Measurements from ENCODE around the gene SORBS1. TPM values are rescaled to one million over a fixed set of nuclear protein-coding genes. Genes with fewer than 3 reads are reported as not detected.

The SORBS1 gene
- total RNA-seq, 1 donor from 2014 or later, result 16.1 TPM

- Mint-ChIP-seq H3K4me1 (peaks cover 31% of the 10 kb centered on the region), H3K27ac (no peak overlapping the region)
- no peak overlapping the region for H3K4me2 ChIP-seq
These were observed 152.8 kb downstream of the SORBS1 start for GRCh38 chr10:95408148-95408960.

GRCh38 chr10:95407546-95407945 is 153.6 kb downstream of the SORBS1 start:
- Histone ChIP-seq H3K79me2 (ENCODE audit: low read depth) (no peaks in the 10 kb centered on the region), H3K27ac (no peak overlapping the region), H3K27me3 (no peaks in the 10 kb centered on the region), H2AFZ (replicated peaks) (no peak overlapping the region), H3K9me3 (ENCODE audit: low read depth) (no peaks in the 10 kb centered on the region), H4K20me1 (ENCODE audit: low read depth) (no peaks in the 10 kb centered on the region), H3K4me2 (no peak overlapping the region), H3K36me3 (no peaks in the 10 kb centered on the region), H3K4me1 (peaks cover 22% of the 10 kb centered on the region), H3K9ac (no peak overlapping the region), H3K4me3 (no peak overlapping the region), H3F3A (ENCODE audit: low read depth) (no peaks in the 10 kb centered on the region)
- Mint-ChIP-seq H3K9me3 (no peaks in the 10 kb centered on the region), H3K27ac (no peak overlapping the region), H3K36me3 (no peaks in the 10 kb centered on the region), H3K27me3 (ENCODE audit: insufficient read depth, low read depth) (no peaks in the 10 kb centered on the region), H3K4me3 (no peak overlapping the region), H3K4me1 (peaks cover 31% of the 10 kb centered on the region)
- no peak for DNase-seq (ENCODE audit: low spot score)
- TF ChIP-seq EZH2 (IDR thresholded peaks at IDR 0.05) (no peak), EZH2phosphoT487 (IDR thresholded peaks at IDR 0.05) (no peak), CTCF (IDR thresholded peaks at IDR 0.05) (no peak)

More at GRCh38 chr10:95408148-95408960, 152.8 kb downstream of the SORBS1 start:
- Histone ChIP-seq H4K20me1 (ENCODE audit: low read depth) (no peaks in the 10 kb centered on the region), H3K27me3 (no peaks in the 10 kb centered on the region), H3K79me2 (ENCODE audit: low read depth) (no peaks in the 10 kb centered on the region), H3K9me3 (ENCODE audit: low read depth) (no peaks in the 10 kb centered on the region), H3K9ac (no peak overlapping the region), H3K4me3 (no peak overlapping the region), H2AFZ (replicated peaks) (no peak overlapping the region), H3K4me1 (peaks cover 22% of the 10 kb centered on the region), H3K27ac (no peak overlapping the region), H3F3A (ENCODE audit: low read depth) (no peaks in the 10 kb centered on the region), H3K36me3 (no peaks in the 10 kb centered on the region)
- TF ChIP-seq EZH2phosphoT487 (IDR thresholded peaks at IDR 0.05) (no peak), EZH2 (IDR thresholded peaks at IDR 0.05) (no peak), CTCF (IDR thresholded peaks at IDR 0.05) (no peak)
- H3K9me3 Mint-ChIP-seq, result no peaks in the 10 kb centered on the region
- no peaks in the 10 kb centered on the region for H3K36me3 Mint-ChIP-seq
- DNase-seq (ENCODE audit: low spot score), result no peak
- no peaks in the 10 kb centered on the region for H3K27me3 Mint-ChIP-seq (ENCODE audit: insufficient read depth, low read depth)
- no peak overlapping the region for H3K4me3 Mint-ChIP-seq

GRCh38 chr10:95406651-95407280 is 154.4 kb downstream of the SORBS1 start:
- Histone ChIP-seq H3K4me1 (peaks cover 22% of the 10 kb centered on the region), H3K4me3 (no peak overlapping the region), H3K9me3 (ENCODE audit: low read depth) (no peaks in the 10 kb centered on the region), H3K9ac (no peak overlapping the region), H3K79me2 (ENCODE audit: low read depth) (no peaks in the 10 kb centered on the region), H3K36me3 (no peaks in the 10 kb centered on the region), H3K4me2 (no peak overlapping the region), H3K27me3 (no peaks in the 10 kb centered on the region), H3F3A (ENCODE audit: low read depth) (no peaks in the 10 kb centered on the region), H2AFZ (replicated peaks) (no peak overlapping the region), H3K27ac (no peak overlapping the region), H4K20me1 (ENCODE audit: low read depth) (no peaks in the 10 kb centered on the region)
- TF ChIP-seq CTCF (IDR thresholded peaks at IDR 0.05) (no peak), EZH2phosphoT487 (IDR thresholded peaks at IDR 0.05) (no peak), EZH2 (IDR thresholded peaks at IDR 0.05) (no peak)
- H3K9me3 Mint-ChIP-seq, result no peaks in the 10 kb centered on the region
- peaks cover 31% of the 10 kb centered on the region for H3K4me1 Mint-ChIP-seq
- H3K27me3 Mint-ChIP-seq (ENCODE audit: insufficient read depth, low read depth), result no peaks in the 10 kb centered on the region
- no peak overlapping the region for H3K4me3 Mint-ChIP-seq
- H3K27ac Mint-ChIP-seq, result no peak overlapping the region
- no peak for DNase-seq (ENCODE audit: low spot score)
- no peaks in the 10 kb centered on the region for H3K36me3 Mint-ChIP-seq

Measured in neural progenitor cell (in vitro differentiated cells).